Breast epithelium (tissue), 4 donors: ENCODE results near the gene PRKCG. TPM values are rescaled to one million over a fixed set of nuclear protein-coding genes. Genes with fewer than 3 reads are reported as not detected.

ENCODE experiments used
- DNase-seq, 2 donors: peaks; one replicate each; pipeline ENCODE4 v3.0.0-alpha.2; 2019; ENCODE audit warnings: low spot score in 2 of 2
- H3K27ac ChIP-seq, 2 donors: fragments of 200-600 bp; sonication (generic) in 1 of 2; one replicate each; pipeline ENCODE4 v1.5.1; 2016 to 2019; ENCODE audit warnings: mild to moderate bottlenecking in 1 of 2
- H3K27me3 ChIP-seq, 2 donors: fragments of 200-600 bp; sonication (generic) in 1 of 2; one replicate each; pipeline versions ENCODE4 v1.5.1 to v1.6.0; 2017 to 2019; ENCODE audit warnings: control low read depth in 1 of 2, mild to moderate bottlenecking in 1 of 2
- H3K36me3 ChIP-seq: fragments of 200-600 bp; one replicate; pipeline ENCODE4 v1.5.1; 2019
- H3K4me1 ChIP-seq, 2 donors: fragments of 200-600 bp; sonication (generic); one replicate each; pipeline ENCODE4 v1.5.1; 2016 to 2019; ENCODE audit warnings: control low read depth in 1 of 2
- H3K4me3 ChIP-seq, 3 donors: fragments of 200-600 bp; sonication (generic); 1 replicate in 2 of 3; 2 replicates in 1 of 3; pipeline ENCODE4 v1.5.1; 2016 to 2019; ENCODE audit warnings: mild to moderate bottlenecking in 3 of 3, moderate library complexity in 2 of 3
- H3K9me3 ChIP-seq, 2 donors: fragments of 200-600 bp; sonication (generic) in 1 of 2; one replicate each; pipeline ENCODE4 v1.5.1; 2016 to 2019; ENCODE audit warnings: control low read depth in 1 of 2
- CTCF ChIP-seq, 3 donors: fragments of 450-650 bp; IDR thresholded peaks; one replicate each; pipeline ENCODE4 v1.5.1; 2016 to 2017; ENCODE audit warnings: antibody characterized with exemption in 3 of 3, mild to moderate bottlenecking in 3 of 3, moderate library complexity in 3 of 3
- POLR2A ChIP-seq: fragments of 450-650 bp; IDR thresholded peaks from one replicate; pipeline ENCODE4 v1.6.1; 2016; ENCODE audit warnings: antibody characterized with exemption, mild to moderate bottlenecking, moderate library complexity
- POLR2AphosphoS5 ChIP-seq, 3 donors: sonication (generic); formaldehyde crosslinking; IDR thresholded peaks; one replicate each; pipeline ENCODE4 v1.6.1; 2017; ENCODE audit warnings: antibody characterized with exemption in 3 of 3
- intact Hi-C: fragments of 100-400 bp; cut with DNase I; formaldehyde crosslinking; loops from one replicate; pipeline ENCODE4 v1.15.1; 2023; ENCODE audit warnings: low total_unique reads
- total RNA-seq, 3 donors: library from RNA; depleted of rRNA; stranded (reverse); fragments of >200 nt; gene quantifications; one replicate each; pipeline ENCODE4 v1.1.0, GENCODE V29; 2016

The PRKCG gene
- total RNA-seq, 3 donors from 2014 or later: not detected

- intact Hi-C loops: loop anchor here (5.0 to 10.0 kb wide), 2 partner anchors 486 to 591 kb away; partner anchors contain the start of genes CDC42EP5 and ZNF765
- H3K4me1 ChIP-seq: peaks cover 0 to 9% of the 10 kb centered on the region in 2 donors
- peaks cover 0 to 42% of the 10 kb centered on the region in 2 donors for H3K27me3 ChIP-seq
These were observed 1.7 kb downstream of the PRKCG start for GRCh38 chr19:53883741-53884140.

GRCh38 chr19:53884256-53884655 is 2.3 kb downstream of the PRKCG start:
- intact Hi-C loops: loop anchor here (5.0 to 10.0 kb wide), 2 partner anchors 487 to 591 kb away; partner anchors contain the start of genes CDC42EP5 and ZNF765

More at GRCh38 chr19:53883741-53884140, 1.7 kb downstream of the PRKCG start:
- TF ChIP-seq POLR2AphosphoS5 (IDR thresholded peaks at IDR 0.05) (no peak), CTCF (IDR thresholded peaks at IDR 0.05) (no peak), POLR2A (no peak)
- Histone ChIP-seq H3K27ac (no peak overlapping the region), H3K4me3 (no peak overlapping the region), H3K9me3 (no peaks in the 10 kb centered on the region), H3K36me3 (no peaks in the 10 kb centered on the region)
- no peak for DNase-seq

GRCh38 chr19:53885036-53885435 is 3.0 kb downstream of the PRKCG start:
- no peak overlapping the region for H3K4me3 ChIP-seq
- H3K36me3 ChIP-seq: no peaks in the 10 kb centered on the region
- H3K4me1 ChIP-seq: peaks cover 0 to 9% of the 10 kb centered on the region in 2 donors
- intact Hi-C loops: loop anchor here (10.0 kb wide), 1 partner anchor 590 kb away; the partner anchor contains the start of gene CDC42EP5
- no peak overlapping the region for H3K27ac ChIP-seq
- no peak for TF ChIP-seq POLR2A
- TF ChIP-seq POLR2AphosphoS5 (IDR thresholded peaks at IDR 0.05): no peak
- TF ChIP-seq CTCF (IDR thresholded peaks at IDR 0.05): no peak
- H3K27me3 ChIP-seq: peaks cover 0 to 48% of the 10 kb centered on the region in 2 donors
- H3K9me3 ChIP-seq: no peaks in the 10 kb centered on the region
- DNase-seq: no peak

More at GRCh38 chr19:53884256-53884655, 2.3 kb downstream of the PRKCG start:
- Histone ChIP-seq H3K9me3 (no peaks in the 10 kb centered on the region), H3K27me3 (peaks cover 0 to 42% of the 10 kb centered on the region in 2 donors), H3K4me1 (peaks cover 0 to 9% of the 10 kb centered on the region in 2 donors), H3K36me3 (no peaks in the 10 kb centered on the region), H3K27ac (no peak overlapping the region), H3K4me3 (no peak overlapping the region)
- no peak for DNase-seq
- TF ChIP-seq CTCF (IDR thresholded peaks at IDR 0.05) (no peak), POLR2AphosphoS5 (IDR thresholded peaks at IDR 0.05) (no peak), POLR2A (no peak)

GRCh38 chr19:53892301-53892980 is 10.4 kb downstream of the PRKCG start:
- intact Hi-C loops: no loop called here
- Histone ChIP-seq H3K27me3 (peaks cover 0 to 52% of the 10 kb centered on the region in 2 donors), H3K4me1 (no peaks in the 10 kb centered on the region), H3K4me3 (no peak overlapping the region), H3K36me3 (no peaks in the 10 kb centered on the region), H3K27ac (no peak overlapping the region), H3K9me3 (no peaks in the 10 kb centered on the region)
- no peak for TF ChIP-seq POLR2A
- DNase-seq: no peak

GRCh38 chr19:53892981-53893325 is 11.0 kb downstream of the PRKCG start:
- Histone ChIP-seq H3K27me3 (peaks cover 0 to 57% of the 10 kb centered on the region in 2 donors), H3K4me3 (no peak overlapping the region), H3K36me3 (no peaks in the 10 kb centered on the region), H3K4me1 (no peaks in the 10 kb centered on the region), H3K9me3 (no peaks in the 10 kb centered on the region), H3K27ac (no peak overlapping the region)
- no peak for DNase-seq
- intact Hi-C loops: no loop called here
- TF ChIP-seq CTCF (IDR thresholded peaks at IDR 0.05) (no peak), POLR2A (no peak), POLR2AphosphoS5 (IDR thresholded peaks at IDR 0.05) (no peak)
